Measurements from ENCODE around the gene CCDC122.
"Not testable (repeated sequence)": the region's sequence is repeated elsewhere in the genome, so short reads cannot be mapped to it uniquely, and the experiment has no call there.

Gene CCDC122

DNA sequence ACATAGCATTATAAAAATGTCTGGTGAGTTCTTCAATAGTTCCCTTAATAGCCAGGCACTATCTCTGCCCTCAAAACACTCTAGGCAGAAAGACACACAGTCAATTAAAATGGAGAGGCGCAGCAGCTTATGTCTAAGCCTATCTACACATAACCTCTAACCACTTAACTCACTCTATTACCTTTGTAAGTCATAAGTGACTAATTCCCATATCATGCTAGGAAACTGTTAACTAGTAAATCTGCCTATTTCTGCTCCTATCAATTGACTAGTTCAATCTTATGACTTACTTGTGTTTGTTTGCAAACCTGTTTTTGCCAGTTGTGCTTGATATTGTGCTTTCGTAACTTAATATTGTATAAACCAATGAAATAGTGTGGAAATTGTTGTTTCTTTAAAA is 3.2 kb downstream of the CCDC122 start:
- no peak for DNase-seq

DNA sequence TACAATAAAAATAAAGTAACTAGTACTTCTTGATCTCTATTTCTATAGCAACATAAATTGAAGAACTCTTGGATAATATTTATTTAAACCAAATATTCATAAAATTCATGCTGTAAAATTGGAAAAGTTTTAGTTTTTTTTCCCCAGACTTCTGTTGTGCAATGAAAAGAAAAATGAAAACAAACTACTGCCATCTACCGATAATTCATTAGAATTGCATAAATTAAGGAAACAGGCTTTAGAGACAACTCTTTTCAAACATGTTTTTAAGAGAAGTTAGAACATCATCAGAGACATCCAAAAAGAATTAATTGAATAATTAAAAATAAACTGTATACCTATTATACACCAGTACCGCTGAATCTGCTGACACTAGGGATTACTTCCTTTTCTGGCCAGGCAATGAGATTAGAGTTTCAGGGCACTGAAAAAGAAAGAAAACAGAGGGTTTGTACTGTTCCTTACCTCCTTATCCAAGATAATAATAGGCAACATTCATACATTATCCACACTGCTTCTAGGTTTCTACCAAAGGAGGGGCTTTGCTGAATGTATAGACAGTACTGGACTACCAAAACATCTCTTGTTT is 4.9 kb downstream of the CCDC122 start:
- peak; percentile 14 for DNase-seq

DNA sequence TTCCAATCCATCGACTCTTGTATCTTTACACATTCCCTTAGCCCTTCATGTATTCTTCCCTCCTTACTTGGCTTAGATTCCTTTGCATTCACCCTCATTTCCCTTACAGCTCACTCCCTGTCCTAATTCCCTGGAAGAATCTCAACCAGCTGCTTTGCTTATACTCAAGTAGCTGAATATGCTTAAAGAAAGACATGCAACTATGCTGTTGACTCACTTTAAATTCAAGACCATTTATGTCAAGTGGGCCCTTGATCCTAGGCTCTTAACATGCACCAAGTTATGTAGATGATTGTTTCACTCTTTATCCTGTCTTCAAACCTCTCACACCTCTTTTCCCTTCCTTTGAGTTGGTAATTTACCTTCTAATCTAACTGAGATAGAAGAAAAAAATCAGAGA is 7.4 kb downstream of the CCDC122 start:
- no peak for DNase-seq

DNA sequence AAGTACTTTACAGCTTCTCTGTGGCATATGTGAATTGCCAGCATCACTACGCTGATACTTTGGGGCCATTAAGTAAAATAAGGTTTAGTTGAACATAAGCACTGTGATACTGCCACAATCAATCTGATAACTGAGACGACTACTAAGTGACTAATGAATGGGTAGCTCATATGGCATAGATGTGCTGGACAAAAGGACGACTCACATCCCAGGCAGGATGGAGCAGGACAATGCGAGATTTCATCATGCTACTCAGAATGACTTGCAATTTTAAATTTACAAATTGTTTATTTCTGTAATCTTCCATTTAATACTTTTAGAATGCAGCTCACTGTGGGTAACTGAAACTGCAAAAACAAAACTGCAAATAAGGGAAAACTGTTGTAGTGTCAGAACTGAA is 13.6 kb downstream of the CCDC122 start:
- no peak for DNase-seq

DNA sequence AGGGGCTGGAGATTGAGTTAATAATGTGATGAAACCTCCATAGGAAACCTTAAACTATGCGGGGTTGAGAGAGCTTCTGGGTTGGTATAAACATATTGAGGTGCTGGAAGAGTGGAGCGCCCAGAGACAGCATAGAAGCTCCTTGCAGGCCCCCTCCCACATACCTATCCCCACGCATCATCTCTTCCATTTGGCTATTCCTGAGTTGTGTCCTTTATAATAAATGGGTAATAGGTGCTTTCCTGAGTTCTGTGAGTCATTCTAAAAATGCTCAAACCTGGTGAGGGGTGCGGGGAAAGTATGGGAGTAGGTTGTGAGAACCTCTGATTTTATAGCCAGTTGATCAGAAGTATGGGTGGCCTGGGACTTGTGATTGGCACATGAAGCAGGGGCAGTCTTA is 14.6 kb downstream of the CCDC122 start:
- DNase-seq, result no peak

DNA sequence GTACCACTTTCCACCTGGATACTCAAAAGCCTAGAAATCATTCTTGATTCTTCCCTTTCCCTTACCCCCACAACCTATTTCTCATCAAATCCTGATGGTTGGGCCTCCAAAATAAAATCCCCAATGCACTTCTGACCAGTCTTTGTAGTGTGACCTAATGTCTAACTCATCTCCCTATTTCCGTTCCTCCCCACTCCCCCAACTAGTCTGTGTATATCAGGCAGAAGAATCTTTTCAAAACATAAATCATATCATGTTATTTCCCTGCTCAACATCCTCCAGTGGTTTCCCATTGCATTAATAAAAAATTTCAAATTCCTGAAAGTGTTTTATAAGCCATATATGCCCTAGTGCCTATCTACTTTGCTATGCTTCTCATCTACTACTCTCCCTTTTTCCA is 17.7 kb downstream of the CCDC122 start:
- DNase-seq, result no peak

DNA sequence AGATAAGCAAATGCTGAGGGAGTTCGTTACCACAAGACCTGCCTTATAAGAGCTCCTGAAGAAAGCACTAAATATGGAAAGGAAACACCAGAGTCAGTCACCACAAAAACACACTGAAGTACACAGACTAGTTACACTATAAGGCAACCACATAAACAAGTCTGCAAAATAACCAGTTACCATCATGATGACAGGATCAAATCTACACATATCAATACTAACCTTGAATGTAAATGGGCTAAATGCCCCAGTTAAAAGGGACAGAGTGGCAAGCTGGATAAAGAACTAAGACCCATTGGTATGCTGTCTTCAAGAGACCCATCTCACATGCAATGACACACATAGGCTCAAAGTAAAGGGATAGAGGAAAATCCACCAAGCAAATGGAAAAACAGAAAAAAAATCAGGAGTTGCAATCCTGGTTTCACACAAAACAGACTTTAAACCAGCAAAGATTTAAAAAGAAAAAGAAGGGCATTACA is 26.6 kb downstream of the CCDC122 start:
- DNase-seq, result no peak

DNA sequence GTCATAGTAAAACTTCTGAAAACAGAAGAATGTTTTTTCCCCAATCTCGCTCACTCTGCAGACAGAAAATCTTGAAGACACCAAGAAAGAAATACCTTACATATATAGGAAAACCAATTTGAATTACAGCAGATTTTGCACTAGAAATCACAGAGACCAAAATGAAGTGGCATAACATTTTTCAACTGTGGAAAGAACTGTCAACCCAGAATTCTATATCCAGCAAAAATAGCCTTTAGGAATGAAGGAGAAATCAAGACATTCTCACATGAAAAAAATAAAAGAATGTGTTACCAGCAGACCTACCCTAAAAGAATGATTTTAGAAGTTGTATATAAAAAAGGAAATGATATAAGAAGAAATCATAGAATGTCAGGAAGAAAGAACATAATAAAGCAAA is 28.7 kb downstream of the CCDC122 start:
- DNase-seq, result no peak

DNA sequence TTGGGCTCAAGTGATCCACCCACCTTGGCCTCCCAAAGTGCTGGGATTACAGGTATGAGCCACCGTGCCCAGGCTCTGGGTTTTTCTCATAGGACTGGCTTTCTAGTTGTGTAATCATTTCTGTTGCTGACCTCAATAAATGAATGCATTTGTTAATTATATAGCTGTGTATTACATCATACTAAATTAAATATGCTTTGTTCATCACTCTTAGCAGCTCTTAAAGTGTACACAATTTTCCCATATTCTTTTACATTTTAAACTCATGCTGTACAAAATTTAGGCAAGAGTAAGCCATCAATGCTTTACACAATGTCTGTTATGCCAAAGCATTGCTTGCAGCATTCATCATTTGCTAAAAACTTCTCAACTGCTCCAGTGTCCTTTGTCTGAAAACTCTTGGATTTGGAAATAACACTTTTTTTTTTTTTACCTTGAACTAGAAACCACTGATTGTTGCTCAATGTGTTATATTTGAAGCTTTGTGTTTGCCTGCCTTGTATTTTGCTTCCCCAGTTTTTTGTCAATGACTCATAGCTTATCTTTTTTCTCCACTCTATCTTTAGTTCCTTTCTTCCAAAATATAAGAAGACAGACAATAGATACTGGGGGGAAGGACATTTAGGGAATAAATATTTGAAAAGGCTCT is 31.4 kb downstream of the CCDC122 start:
- DNase-seq, result no peak

DNA sequence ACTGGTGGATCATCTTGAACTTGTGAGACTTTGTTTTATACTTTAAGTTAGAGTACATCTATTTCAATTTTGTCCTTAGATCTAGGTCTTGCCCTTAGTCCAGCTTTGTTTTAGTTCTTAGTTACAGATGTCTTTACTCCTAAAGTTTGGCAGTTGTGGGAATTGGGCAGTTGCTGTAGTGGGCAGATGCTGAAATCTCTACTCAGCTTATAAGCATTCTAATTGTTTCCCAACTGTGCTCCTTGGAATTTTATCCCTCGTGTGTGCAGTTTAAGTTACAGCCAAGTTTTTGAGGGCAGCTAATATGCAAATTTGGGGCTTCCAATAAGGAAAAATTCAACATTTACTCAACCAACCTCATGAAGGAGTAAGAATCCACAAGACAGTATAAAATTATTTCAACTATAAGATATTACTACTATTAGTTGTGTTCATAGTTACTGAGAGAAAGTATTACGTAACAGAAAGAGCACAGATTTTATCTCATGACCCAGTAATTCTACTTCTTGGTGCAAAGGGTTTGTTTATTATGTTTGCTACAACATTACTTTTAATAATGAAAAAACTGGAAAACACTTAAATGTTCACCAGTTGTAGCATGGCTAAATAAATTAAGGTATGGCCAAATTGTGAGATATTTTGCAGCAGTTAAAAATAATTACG is 32.9 kb downstream of the CCDC122 start:
- DNase-seq, result no peak

DNA sequence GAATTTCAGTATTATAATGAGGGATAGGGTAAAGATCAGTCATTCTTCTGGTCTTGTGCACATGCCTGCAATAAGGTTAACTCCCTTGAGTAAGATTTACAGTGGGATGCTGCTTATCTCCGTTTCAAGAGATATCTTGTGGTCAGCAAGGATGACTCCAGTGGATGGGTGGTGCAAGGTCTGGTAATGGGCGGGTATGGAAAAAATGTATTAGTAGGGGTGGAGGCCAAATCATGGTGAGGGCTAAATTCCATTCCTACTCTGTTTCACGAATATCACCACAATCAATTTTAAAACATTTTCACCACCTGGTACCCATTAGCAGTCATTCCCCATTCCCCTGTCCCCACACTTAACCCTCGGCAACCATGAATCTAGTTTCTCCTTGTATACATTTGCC is 40.6 kb downstream of the CCDC122 start:
- DNase-seq, result no peak

DNA sequence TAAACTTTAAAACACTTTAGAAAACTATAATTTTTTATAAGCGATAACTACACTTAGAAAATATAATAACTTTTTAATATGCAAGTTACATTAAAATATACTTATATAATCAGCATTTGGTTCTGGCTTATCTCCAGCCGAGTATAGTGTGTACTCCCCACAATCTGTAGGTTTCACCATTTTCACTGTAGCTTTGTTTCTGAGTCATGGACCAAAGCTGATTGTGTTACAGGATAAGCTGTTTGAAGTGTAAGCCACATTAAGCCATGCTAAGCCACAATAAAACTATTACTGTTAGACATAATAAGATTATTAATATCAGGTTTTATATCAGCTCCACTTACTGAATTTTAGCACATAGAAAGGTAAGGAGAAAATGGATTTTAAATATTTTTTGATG is 43.8 kb downstream of the CCDC122 start:
- DNase-seq, result no peak

DNA sequence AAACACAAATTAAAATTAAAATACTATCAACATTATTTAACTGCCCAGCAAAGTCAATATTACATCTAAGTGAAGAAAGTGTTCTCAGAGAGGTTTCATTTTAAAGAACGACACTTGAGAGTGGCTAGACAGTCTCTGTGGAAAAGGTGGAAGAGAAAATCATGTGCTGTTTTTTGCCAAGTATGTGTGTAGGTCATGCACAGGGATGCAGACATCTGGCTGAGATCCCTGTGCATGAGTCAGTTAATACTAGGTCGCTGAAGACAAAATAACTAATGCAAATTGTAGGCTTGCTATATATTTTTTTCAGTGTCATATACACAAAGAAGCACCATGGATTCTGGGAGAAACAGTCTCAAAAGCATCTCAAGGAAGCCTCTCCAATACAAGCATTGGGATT is 48.5 kb downstream of the CCDC122 start:
- DNase-seq, result no peak

DNA sequence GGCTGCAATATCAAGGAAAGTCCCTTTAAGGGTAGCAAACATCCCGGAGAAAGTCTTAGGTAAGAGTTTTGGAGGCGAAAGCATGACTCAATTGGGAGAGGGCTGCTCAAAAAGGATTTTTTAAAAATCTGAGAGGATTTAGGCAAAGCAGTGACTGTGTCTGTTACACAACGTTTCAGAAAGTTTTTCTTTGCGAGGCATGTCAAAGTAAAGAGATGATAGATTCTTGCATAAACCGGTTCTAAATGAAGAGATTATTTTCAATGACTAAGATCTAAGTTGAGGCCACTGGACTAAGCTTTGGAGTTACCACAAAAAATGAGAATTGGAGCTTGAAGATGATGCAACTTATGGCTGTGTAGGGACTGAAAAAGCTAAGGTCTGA is 49.1 kb downstream of the CCDC122 start:
- no peak for DNase-seq

DNA sequence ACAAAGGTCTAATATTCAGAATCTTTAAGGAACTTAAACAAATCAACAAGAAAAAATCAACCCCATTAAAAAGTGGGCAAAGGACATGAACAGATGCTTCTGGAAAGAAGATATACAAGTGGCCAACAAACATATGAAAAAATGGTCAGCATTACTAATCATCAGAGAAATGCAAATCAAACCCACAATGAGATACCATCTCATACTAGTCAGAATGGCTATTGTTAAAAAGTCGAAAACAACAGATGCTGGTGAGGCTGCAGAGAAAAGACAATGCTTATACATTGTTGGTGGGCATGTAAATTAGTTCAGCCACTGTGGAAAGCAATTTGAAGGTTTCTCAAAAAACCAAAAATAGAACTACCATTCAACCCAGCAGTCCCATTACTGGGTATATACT is 54.9 kb downstream of the CCDC122 start:
- not testable (repeated sequence) for DNase-seq

DNA sequence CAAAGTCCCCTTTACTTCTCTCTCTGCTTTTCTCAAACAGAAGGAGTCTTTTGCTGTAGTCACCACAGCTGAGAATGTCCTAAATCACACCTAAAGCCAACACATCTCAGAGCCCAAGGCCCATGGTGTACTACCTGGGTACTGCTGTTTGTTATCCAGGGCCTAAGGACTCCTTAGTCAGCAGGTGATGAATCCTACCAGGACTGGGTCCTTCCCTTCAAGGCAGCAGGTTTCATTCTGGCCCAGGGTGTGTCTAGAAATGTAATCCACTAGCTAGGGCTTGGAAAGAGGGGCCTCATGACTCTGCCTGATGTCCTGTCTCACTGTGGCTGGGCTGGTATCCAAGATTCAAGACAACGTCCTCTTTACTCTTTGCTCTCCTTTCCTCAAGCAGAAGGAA is 56.6 kb downstream of the CCDC122 start:
- DNase-seq, result no peak

DNA sequence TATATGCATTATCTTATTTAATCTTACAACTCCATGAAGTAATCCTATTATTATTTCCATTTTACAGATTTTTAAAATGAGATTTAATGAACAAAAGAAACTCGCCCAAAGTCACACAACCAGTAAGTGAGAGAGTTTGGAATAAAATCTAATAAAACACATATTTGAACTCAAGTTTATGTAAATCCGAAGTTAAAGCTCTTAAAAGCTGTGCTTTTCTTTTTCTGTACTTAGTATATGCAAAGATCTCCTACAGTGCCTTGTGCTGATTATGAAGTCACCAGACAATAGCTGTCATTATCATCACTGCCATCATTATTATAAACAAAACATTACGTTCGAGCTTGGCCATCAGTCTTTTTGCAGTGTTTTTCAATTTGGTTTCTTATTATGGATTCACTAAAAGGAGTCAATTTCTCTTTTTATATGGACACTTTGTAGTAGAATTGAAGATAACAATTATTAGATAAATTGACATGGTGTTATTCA is 63.1 kb downstream of the CCDC122 start:
- DNase-seq, result no peak

DNA sequence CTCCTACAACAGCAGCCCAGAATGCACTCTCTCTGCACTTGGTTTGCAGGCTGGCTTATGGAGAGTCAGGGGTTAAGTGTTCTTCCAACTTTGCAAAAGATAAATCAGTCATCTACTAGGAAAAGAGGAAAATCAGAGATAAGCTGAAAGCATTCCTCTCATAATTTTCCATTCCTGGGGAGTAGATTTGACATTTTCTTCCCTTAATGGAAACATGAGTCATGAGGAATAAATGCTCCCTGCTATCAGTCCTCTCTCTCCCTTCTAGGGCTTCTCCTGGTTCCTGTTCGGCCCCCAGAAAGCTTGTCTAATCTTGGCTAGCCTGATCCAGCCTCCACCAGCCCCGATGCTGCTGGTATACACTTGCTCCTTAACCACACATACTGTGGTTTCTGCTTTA is 64.3 kb downstream of the CCDC122 start:
- no peak for DNase-seq

DNA sequence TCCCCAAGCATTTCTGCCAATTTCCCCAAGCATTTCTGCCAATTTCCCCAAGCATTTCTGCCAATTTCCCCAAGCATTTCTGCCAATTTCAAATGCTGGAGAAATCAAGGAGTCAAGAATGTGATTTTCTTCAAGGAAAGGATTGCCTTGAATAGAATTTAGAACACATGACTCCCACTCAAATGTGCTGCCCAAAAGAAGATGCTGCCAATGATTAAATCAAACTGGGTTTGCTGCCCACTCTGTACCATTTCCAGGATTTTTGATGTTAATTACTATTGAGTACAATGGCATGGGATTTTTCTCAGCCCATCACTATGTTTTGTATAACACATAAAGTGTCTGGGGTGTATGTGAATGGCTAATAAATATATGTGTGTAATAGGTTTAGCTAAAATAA is 70.9 kb downstream of the CCDC122 start:
- no peak for DNase-seq

DNA sequence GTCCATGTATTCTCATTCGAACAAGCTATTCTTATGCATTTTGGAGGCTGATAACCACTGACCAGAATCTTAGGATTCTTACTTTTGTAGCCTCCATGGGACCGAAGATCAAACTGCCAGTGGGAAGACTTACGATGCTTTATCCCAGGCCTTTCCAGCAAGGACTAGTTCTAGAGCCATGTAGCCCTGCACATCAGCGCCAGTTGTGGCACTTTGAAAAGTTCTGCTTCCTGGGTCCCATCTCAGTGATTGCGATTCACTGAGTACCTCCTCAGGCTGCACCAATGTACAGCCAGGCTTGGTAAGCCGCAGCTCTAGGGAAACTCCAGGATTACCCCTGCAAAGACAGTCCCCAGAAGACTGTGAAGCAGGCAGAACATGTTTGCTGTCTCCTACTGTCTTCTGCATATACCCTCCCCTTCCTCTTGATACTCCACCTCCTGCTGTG is 73.8 kb downstream of the CCDC122 start:
- no peak for DNase-seq

DNA sequence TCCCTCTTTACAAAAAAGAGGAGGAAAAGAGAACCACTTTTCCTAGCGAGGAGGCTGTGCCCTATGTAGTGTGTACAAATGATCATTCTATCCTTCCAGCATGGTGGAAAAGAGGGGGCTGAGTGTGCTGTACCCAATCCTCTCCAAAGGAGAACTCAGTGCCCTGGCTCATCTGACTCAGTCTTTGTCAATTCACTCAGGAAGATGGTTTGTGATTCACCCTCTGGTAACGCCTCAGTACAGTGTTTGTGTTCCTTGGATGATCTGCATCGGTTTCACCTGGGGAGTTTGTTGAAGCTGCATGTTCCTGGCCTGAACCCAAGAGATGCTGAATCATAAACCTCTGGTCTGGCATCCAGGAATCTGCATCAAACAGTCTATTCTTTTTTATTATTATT is 74.5 kb downstream of the CCDC122 start:
- DNase-seq, result no peak

DNA sequence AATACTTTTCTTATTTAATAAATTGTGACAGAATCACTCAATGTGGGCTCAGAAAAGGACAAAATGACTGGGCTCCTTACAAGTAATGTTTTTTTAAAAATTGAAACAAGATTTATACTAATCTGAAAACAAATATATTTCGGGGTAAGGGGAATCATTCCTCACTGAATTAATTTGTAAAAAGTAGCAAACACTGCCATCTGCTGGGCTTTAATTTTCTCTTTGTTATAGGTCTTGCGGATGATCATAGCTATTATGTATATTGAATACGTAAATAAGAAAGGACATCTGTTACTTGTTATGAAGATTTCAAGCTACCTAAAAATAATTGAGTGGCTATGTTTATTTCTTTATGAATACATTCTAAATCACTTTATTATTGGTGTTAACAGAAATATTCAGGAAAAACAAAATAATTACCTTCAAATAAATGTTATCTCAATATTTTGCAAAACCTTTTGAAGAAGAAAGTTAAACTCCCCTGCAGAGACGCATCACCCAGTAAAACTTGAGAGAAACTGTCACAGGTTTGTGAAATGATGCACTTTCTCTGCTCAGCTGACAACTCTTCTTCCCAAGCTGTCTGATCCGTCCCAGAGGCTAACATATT is 75.0 kb downstream of the CCDC122 start:
- peak; percentile 18 for DNase-seq

DNA sequence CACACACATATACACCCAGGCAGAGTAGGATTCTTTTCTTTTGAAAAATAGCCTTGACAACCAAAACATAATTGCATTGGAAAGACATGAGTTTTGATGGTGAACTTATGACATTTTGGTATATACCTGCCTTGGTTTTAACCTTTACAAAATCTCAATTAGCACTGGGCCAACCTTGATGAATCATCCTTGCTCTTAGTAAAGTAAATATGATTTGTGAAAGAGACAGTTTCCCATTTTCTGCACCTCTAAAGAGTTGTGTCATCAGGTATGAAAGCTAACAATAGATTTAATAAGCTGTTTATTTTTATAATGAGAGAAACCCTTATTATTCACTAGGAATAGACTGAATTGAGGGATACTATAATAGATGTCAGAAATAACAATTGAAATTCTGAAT is 77.0 kb downstream of the CCDC122 start:
- DNase-seq, result no peak

DNA sequence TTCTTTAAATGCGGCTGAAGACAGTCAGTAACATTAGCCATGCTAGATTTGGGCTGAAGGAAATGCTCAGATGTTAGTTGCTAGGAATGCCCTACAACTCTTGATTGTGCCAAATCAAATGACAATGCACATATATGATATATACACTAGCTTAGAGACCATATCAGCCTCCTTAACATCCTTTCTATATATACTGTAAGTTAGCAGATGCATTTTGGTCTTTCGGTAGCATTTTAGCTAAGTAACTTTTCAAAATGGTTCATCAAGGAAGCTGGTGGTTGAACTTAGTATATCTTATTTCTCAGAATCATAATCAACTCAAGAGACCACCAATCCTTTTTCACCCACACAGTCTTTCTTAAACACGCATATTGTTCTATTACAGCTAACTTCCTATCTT is 78.7 kb downstream of the CCDC122 start:
- no peak for DNase-seq

All from central memory CD4-positive, alpha-beta T cell (primary cell).